Neural progenitor cell (in vitro differentiated cells): ENCODE data around the gene DBH.

Source experiments
- EZH2 ChIP-seq: fragments of 200-600 bp; sonication (generic); IDR thresholded peaks from 2 replicates; pipeline ENCODE4 v1.6.1; 2017; ENCODE audit warnings: antibody characterized with exemption, mild to moderate bottlenecking, moderate library complexity
- EZH2phosphoT487 ChIP-seq: fragments of 200-600 bp; sonication (generic); IDR thresholded peaks from 2 replicates; pipeline ENCODE4 v1.6.1; 2017; ENCODE audit warnings: antibody characterized with exemption
- TF ChIP-seq, protein P1 (sequence below): fragments of 200-600 bp; sonication (generic); IDR thresholded peaks from 2 replicates; pipeline ENCODE4 v1.5.1; 2017; ENCODE audit warnings: antibody characterized with exemption, mild to moderate bottlenecking

DNA sequence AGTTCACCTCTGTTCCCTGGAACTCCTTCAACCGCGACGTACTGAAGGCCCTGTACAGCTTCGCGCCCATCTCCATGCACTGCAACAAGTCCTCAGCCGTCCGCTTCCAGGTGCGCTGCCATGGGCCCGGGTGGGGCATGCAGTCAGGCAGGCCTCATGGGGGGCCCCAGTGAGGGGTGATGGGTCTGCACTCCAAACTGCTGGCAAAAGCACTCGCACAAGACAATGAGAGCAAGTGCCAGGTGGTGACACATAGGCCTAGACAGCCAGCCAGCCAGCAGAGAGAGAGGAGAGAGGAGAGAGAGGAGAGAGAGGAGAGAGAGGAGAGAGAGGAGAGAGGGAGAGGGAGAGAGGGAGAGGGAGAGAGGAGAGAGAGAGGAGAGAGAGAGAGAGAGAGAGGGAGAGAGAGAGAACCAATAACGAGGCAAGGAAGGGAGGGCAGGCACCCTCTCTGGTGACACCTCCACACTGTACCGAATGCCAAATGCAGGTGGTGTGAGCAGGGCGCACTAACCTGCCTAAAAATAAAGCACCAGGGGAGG lies 21.0 kb downstream of the DBH start:
- TF ChIP-seq EZH2phosphoT487: no peak
- TF ChIP-seq, protein P1, sequence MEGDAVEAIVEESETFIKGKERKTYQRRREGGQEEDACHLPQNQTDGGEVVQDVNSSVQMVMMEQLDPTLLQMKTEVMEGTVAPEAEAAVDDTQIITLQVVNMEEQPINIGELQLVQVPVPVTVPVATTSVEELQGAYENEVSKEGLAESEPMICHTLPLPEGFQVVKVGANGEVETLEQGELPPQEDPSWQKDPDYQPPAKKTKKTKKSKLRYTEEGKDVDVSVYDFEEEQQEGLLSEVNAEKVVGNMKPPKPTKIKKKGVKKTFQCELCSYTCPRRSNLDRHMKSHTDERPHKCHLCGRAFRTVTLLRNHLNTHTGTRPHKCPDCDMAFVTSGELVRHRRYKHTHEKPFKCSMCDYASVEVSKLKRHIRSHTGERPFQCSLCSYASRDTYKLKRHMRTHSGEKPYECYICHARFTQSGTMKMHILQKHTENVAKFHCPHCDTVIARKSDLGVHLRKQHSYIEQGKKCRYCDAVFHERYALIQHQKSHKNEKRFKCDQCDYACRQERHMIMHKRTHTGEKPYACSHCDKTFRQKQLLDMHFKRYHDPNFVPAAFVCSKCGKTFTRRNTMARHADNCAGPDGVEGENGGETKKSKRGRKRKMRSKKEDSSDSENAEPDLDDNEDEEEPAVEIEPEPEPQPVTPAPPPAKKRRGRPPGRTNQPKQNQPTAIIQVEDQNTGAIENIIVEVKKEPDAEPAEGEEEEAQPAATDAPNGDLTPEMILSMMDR: no peak
- TF ChIP-seq EZH2: no peak
